Gastrocnemius medialis (tissue), 4 donors: ENCODE results near the gene MRPL45. TPM values are rescaled to one million over a fixed set of nuclear protein-coding genes. Genes with fewer than 3 reads are reported as not detected.

Source experiments
- ATAC-seq, 2 donors: fragments of 150-250 bp; one replicate each; pipeline ENCODE4 v1.9.1; 2016
- DNase-seq, 2 donors: peaks; one replicate each; pipeline ENCODE4 v3.0.0-alpha.2; 2019
- H3K27ac ChIP-seq, 4 donors: fragments of 200-600 bp; sonication (generic); 1 replicate in 1 of 4; 2 replicates in 3 of 4; pipeline ENCODE4 v1.5.1; 2016 to 2018; ENCODE audit warnings: mild to moderate bottlenecking in 2 of 4, moderate library complexity in 1 of 4
- H3K27me3 ChIP-seq, 3 donors: fragments of 200-600 bp; sonication (generic) in 2 of 3; 1 replicate in 1 of 3; 2 replicates in 2 of 3; pipeline versions ENCODE4 v1.5.1 to v1.6.0; 2016 to 2019; ENCODE audit warnings: mild to moderate bottlenecking in 1 of 3, moderate library complexity in 1 of 3
- H3K36me3 ChIP-seq, 2 donors: fragments of 200-600 bp; sonication (generic) in 1 of 2; one replicate each; pipeline ENCODE4 v1.5.1; 2017 to 2018
- H3K4me1 ChIP-seq, 2 donors: fragments of 200-600 bp; sonication (generic) in 1 of 2; one replicate each; pipeline ENCODE4 v1.5.1; 2016 to 2017; ENCODE audit warnings: mild to moderate bottlenecking in 2 of 2
- H3K4me3 ChIP-seq, 4 donors: fragments of 200-600 bp; sonication (generic) in 3 of 4; 1 replicate in 1 of 4; 2 replicates in 3 of 4; pipeline ENCODE4 v1.5.1; 2016 to 2019; ENCODE audit warnings: mild to moderate bottlenecking in 2 of 4
- H3K9me3 ChIP-seq, 3 donors: fragments of 200-600 bp; sonication (generic) in 2 of 3; 1 replicate in 1 of 3; 2 replicates in 2 of 3; pipeline ENCODE4 v1.5.1; 2016 to 2019
- POLR2A ChIP-seq, 2 donors: fragments of 450-650 bp; IDR thresholded peaks; one replicate each; pipeline ENCODE4 v1.6.1; 2017; ENCODE audit warnings: antibody characterized with exemption in 2 of 2, mild to moderate bottlenecking in 2 of 2, moderate library complexity in 2 of 2
- in situ Hi-C, 4 donors: fragments of 200-750 bp; cut with MboI; loops; one replicate each; pipeline versions ENCODE4 v1.15.0 to v1.8.0; 2017; ENCODE audit warnings: low sequenced_read_pairs in 4 of 4
- intact Hi-C: fragments of 100-400 bp; cut with DNase I; formaldehyde crosslinking; loops from one replicate; pipeline ENCODE4 v1.15.1; 2023; ENCODE audit warnings: low total_unique reads
- total RNA-seq, 4 donors: library from RNA; depleted of rRNA; stranded (reverse); fragments of >200 nt; gene quantifications; one replicate each; pipeline versions ENCODE4 v1.1.0 to v1.2.3, GENCODE V29; 2016
- TF ChIP-seq, protein P1 (sequence below), 5 experiments: fragments of 450-650 bp in 3 of 5; fragments of 200-600 bp in 2 of 5; sonication (generic) in 2 of 5; IDR thresholded peaks in 4 of 5; conservative IDR thresholded peaks in 1 of 5; 1 replicate in 4 of 5; 2 replicates in 1 of 5; pipeline ENCODE4 v1.5.1; 2016 to 2019; ENCODE audit warnings: antibody characterized with exemption in 5 of 5, mild to moderate bottlenecking in 3 of 5, moderate library complexity in 3 of 5

The MRPL45 gene
- total RNA-seq, 4 donors from 2014 or later, result 48.3 to 64.6 (median 51.2) TPM

- no peak for ATAC-seq
Measured at GRCh38 chr17:38364741-38365140, 67.8 kb downstream of the MRPL45 start.

GRCh38 chr17:38369124-38369886, 72.3 kb downstream of the MRPL45 start:
- no peak overlapping the region for H3K27ac ChIP-seq
- H3K4me3 ChIP-seq, result no peak overlapping the region
- TF ChIP-seq POLR2A (IDR thresholded peaks at IDR 0.05), result no peak
- TF ChIP-seq, protein P1, sequence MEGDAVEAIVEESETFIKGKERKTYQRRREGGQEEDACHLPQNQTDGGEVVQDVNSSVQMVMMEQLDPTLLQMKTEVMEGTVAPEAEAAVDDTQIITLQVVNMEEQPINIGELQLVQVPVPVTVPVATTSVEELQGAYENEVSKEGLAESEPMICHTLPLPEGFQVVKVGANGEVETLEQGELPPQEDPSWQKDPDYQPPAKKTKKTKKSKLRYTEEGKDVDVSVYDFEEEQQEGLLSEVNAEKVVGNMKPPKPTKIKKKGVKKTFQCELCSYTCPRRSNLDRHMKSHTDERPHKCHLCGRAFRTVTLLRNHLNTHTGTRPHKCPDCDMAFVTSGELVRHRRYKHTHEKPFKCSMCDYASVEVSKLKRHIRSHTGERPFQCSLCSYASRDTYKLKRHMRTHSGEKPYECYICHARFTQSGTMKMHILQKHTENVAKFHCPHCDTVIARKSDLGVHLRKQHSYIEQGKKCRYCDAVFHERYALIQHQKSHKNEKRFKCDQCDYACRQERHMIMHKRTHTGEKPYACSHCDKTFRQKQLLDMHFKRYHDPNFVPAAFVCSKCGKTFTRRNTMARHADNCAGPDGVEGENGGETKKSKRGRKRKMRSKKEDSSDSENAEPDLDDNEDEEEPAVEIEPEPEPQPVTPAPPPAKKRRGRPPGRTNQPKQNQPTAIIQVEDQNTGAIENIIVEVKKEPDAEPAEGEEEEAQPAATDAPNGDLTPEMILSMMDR (IDR thresholded peaks at IDR 0.05 in 4 of 5, conservative IDR thresholded peaks at IDR 0.05 in 1 of 5), result no peak
- intact Hi-C loops (no loop called here), in situ Hi-C loops (no loop called here)
- ATAC-seq, result no peak
- no peak for DNase-seq
- H3K9me3 ChIP-seq, result no peaks in the 10 kb centered on the region
- no peaks in the 10 kb centered on the region for H3K4me1 ChIP-seq
- H3K27me3 ChIP-seq, result no peaks in the 10 kb centered on the region
- peaks cover 0 to 59% of the 10 kb centered on the region in 2 donors for H3K36me3 ChIP-seq

More at GRCh38 chr17:38364741-38365140, 67.8 kb downstream of the MRPL45 start:
- no peak overlapping the region for H3K27ac ChIP-seq
- DNase-seq, result no peak
- intact Hi-C loops (no loop called here), in situ Hi-C loops (no loop called here)
- TF ChIP-seq, protein P1 (IDR thresholded peaks at IDR 0.05 in 4 of 5, conservative IDR thresholded peaks at IDR 0.05 in 1 of 5), result no peak
- no peak for TF ChIP-seq POLR2A (IDR thresholded peaks at IDR 0.05)
- H3K4me3 ChIP-seq, result no peak overlapping the region
- peaks cover 0 to 38% of the 10 kb centered on the region in 2 donors for H3K36me3 ChIP-seq
- no peaks in the 10 kb centered on the region for H3K27me3 ChIP-seq
- peaks cover 14 to 15% of the 10 kb centered on the region in 2 donors for H3K4me1 ChIP-seq
- no peaks in the 10 kb centered on the region for H3K9me3 ChIP-seq

Other genes with a start within 250 kb of the MRPL45 start
- not detected for gene TBC1D3C, start 228.5 kb upstream of the MRPL45 start, total RNA-seq
- not detected for gene TBC1D3E, start 169.2 kb upstream of the MRPL45 start, total RNA-seq
- gene TBC1D3, start 104.6 kb upstream of the MRPL45 start, total RNA-seq, result not detected
- under 1 TPM; 0.07 to 0.20 (median 0.18) TPM for gene GPR179, start 46.8 kb downstream of the MRPL45 start, total RNA-seq
- gene SOCS7, start 54.7 kb downstream of the MRPL45 start, total RNA-seq, result 10 to 100 TPM; 16.3 to 19.9 (median 19.5) TPM
- 10 to 100 TPM in 3 of 4 donors, 1 to 10 TPM in 1; 8.0 to 22.7 (median 12.1) TPM for gene ARHGAP23, start 131.3 kb downstream of the MRPL45 start, total RNA-seq